ENCODE results near the gene ZNF282. TPM values are rescaled to one million over a fixed set of nuclear protein-coding genes. Genes with fewer than 3 reads are reported as not detected.

The ZNF282 gene
- total and polyA plus RNA-seq, 3 experiments from 2014 or later = 1.5 to 36.6 (median 35.8) TPM

DNA sequence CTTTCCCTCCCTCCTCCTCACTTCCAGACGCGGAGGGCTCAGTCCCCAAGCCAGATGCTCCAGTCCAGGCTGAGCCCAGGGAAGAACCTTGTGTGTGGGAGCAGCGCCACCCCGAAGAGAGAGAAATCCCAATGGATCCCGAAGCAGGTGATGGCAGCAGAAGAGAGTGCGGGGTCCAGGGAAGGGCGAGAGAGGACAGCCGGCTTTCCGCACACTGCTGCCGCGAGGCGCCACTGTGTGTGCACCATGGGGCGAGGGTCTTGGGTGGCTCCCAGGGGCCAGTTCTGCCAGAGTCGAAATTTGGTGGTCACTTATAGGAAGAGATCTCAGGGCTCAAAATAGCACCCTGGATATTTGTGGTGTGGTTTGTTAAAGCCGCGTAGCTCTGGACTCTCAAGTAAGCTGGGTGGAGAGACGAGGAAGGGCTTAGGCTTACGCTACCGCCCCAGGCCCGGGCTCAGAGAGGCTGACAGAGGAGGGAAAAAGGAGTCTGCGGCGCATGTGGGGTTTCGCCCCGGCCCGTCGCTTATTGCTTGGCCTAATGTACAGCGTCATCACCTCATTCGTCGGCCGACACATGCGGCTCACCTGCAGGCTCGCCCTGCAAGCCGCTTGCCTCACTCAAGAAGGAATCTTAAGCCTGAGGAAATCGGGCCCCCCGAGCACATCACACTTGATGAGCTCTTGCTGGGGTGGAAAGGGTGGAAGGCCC, 12.1 kb downstream of the ZNF282 start:
- no peaks in the 10 kb centered on the region for H3K27me3 ChIP-seq (ENCODE audit: insufficient read depth, low read length, poor library complexity, severe bottlenecking)
- H3K27ac ChIP-seq (ENCODE audit: low read depth, low read length) = no peak overlapping the region
- peaks cover 9 to 33% (median 12%) of the 10 kb centered on the region in 3 donors for H3K4me1 Mint-ChIP-seq
- DNase-seq = no peak
- POLR2A ChIA-PET = no interaction called here
- no peaks in the 10 kb centered on the region for H3K4me1 ChIP-seq (ENCODE audit: insufficient read depth, low read length)
- no peak overlapping the region for H3K4me3 Mint-ChIP-seq
- H3K4me3 ChIP-seq (ENCODE audit: low read length) = no peak overlapping the region
- CTCF ChIA-PET = interaction anchor here (1.0 kb wide), 1 partner anchor 12 kb away, joined by 4 read pairs; the partner anchor contains the start of gene ZNF282
- H3K36me3 Mint-ChIP-seq = peaks cover 0 to 84% (median 25%) of the 10 kb centered on the region in 3 donors
- no peaks in the 10 kb centered on the region for H3K9me3 Mint-ChIP-seq
- H3K27me3 Mint-ChIP-seq = no peaks in the 10 kb centered on the region
- H3K36me3 ChIP-seq (ENCODE audit: insufficient read depth, low read length) = peaks cover 45% of the 10 kb centered on the region
- no peaks in the 10 kb centered on the region for H3K9me3 ChIP-seq (ENCODE audit: low read length)
- H3K27ac Mint-ChIP-seq = peak overlapping the region in 2 of 8 donors; percentile 42 to 90

DNA sequence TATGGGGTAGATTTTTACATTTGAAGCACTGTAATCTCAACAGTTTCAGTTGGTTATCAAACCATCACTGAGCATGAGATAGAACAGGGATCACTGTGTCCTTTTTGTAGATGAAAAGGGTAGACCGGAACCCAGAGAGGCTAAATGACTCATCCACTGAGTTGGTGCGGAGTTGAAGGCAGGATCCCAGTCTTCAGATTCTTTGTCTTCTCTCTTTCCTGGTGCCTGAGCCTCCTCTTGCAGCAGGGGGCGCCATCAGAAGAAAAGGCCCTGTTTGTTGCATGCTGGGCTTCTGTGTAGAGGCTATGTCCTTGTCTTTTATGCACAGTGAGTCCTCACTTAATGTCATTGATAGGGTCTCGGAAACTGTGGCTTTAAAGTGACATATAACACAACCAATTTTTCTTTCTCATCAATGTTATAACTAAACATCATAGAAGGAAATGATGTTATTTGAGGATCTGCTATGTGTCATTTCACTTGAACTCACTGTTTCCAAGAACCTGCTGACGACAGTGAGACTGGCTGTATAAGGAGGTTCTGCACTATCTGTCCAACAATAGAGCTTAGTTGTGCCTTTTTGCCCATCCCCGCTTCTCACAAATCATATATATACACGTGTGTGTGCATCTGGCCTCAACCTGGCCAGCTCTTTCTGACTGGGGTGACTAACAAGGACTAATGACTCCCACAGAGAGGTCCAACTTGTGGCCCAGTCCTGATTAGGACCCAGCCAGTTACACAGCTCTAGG, 14.3 kb downstream of the ZNF282 start:
- POLR2A ChIA-PET = no interaction called here
- no peaks in the 10 kb centered on the region for H3K4me1 ChIP-seq (ENCODE audit: insufficient read depth, low read length)
- H3K9me3 ChIP-seq (ENCODE audit: low read length) = no peaks in the 10 kb centered on the region
- peaks cover 7 to 13% (median 7%) of the 10 kb centered on the region in 3 donors for H3K4me1 Mint-ChIP-seq
- peak overlapping the region in 6 of 8 donors; percentile 6 to 87 (median 71) for H3K27ac Mint-ChIP-seq
- H3K36me3 ChIP-seq (ENCODE audit: insufficient read depth, low read length) = peaks cover 50% of the 10 kb centered on the region
- no peaks in the 10 kb centered on the region for H3K27me3 ChIP-seq (ENCODE audit: insufficient read depth, low read length, poor library complexity, severe bottlenecking)
- H3K27ac ChIP-seq (ENCODE audit: low read depth, low read length) = no peak overlapping the region
- H3K4me3 Mint-ChIP-seq = no peak overlapping the region
- H3K9me3 Mint-ChIP-seq = no peaks in the 10 kb centered on the region
- H3K4me3 ChIP-seq (ENCODE audit: low read length) = no peak overlapping the region
- peak; percentile 24 to 65 (median 35) for DNase-seq
- H3K27me3 Mint-ChIP-seq = no peaks in the 10 kb centered on the region
- CTCF ChIA-PET = no interaction called here
- peaks cover 0 to 85% (median 18%) of the 10 kb centered on the region in 3 donors for H3K36me3 Mint-ChIP-seq

DNA sequence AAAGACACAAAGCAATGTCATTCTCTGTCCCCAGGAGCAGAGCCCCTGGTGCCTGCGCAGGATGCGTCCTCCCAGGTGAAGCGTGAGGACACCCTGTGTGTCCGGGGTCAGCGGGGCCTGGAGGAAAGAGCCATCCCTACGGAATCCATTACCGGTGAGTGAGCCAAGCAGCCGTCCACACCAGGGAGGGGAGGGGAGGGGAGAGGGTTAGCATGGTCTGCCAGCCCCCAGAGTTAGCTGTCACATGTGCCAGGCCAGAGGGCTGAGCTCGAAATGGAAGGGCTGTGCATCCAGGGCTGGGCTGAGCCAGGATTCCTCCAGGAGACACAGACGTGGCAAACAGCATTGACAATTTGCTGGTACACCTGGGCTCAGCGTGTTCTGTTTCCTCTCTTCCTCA, 15.2 kb downstream of the ZNF282 start:
- H3K27ac Mint-ChIP-seq = no peak overlapping the region
- no peaks in the 10 kb centered on the region for H3K9me3 Mint-ChIP-seq
- no peak overlapping the region for H3K4me3 Mint-ChIP-seq
- Histone ChIP-seq H3K4me1 (ENCODE audit: insufficient read depth, low read length) (no peaks in the 10 kb centered on the region), H3K36me3 (ENCODE audit: insufficient read depth, low read length) (peaks cover 55% of the 10 kb centered on the region), H3K27me3 (ENCODE audit: insufficient read depth, low read length, poor library complexity, severe bottlenecking) (no peaks in the 10 kb centered on the region), H3K9me3 (ENCODE audit: low read length) (no peaks in the 10 kb centered on the region), H3K27ac (ENCODE audit: low read depth, low read length) (no peak overlapping the region), H3K4me3 (ENCODE audit: low read length) (no peak overlapping the region)
- ChIA-PET CTCF (no interaction called here), POLR2A (no interaction called here)
- H3K27me3 Mint-ChIP-seq = no peaks in the 10 kb centered on the region
- H3K36me3 Mint-ChIP-seq = peaks cover 0 to 89% (median 18%) of the 10 kb centered on the region in 3 donors
- peaks cover 7 to 12% (median 7%) of the 10 kb centered on the region in 3 donors for H3K4me1 Mint-ChIP-seq
- no peak for DNase-seq

- peaks cover 38% of the 10 kb centered on the region for H3K36me3 ChIP-seq (ENCODE audit: insufficient read depth, low read length)
- Mint-ChIP-seq H3K9me3 (no peaks in the 10 kb centered on the region), H3K27me3 (no peaks in the 10 kb centered on the region), H3K4me3 (no peak overlapping the region), H3K4me1 (peaks cover 5 to 8% (median 6%) of the 10 kb centered on the region in 3 donors), H3K27ac (peak overlapping the region in 1 of 8 donors; percentile 63), H3K36me3 (peaks cover 2 to 95% (median 19%) of the 10 kb centered on the region in 3 donors)
- no peak overlapping the region for H3K4me3 ChIP-seq (ENCODE audit: low read length)
- H3K27ac ChIP-seq (ENCODE audit: low read depth, low read length) = no peak overlapping the region
- no peak for DNase-seq
- ChIA-PET CTCF (no interaction called here), POLR2A (no interaction called here)
- H3K9me3 ChIP-seq (ENCODE audit: low read length) = no peaks in the 10 kb centered on the region
- H3K4me1 ChIP-seq (ENCODE audit: insufficient read depth, low read length) = no peaks in the 10 kb centered on the region
- no peaks in the 10 kb centered on the region for H3K27me3 ChIP-seq (ENCODE audit: insufficient read depth, low read length, poor library complexity, severe bottlenecking)
These were observed 18.8 kb downstream of the ZNF282 start for GRCh38 chr7:149214020-149214720.

DNA sequence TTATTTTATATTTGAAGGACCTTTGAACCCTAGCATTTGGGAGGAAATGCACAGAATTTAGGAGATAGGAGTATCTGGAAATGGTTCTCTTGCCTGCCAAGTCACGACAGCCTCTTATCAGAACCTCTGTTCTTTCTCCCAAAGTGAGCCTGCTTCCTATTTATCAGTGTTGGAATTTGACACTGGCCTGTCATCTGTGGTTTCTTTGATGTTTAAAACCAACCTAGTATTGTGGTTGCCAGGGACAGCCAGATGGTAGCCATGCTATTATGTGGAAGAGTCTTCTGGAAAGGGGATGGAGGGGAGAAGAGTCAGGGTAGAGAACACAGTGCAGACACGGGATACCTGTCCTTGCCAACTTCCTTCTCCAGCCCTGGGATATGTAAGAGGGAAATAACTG, 21.1 kb downstream of the ZNF282 start:
- no peak for DNase-seq
- H3K4me3 ChIP-seq (ENCODE audit: low read length) = no peak overlapping the region
- H3K9me3 Mint-ChIP-seq = no peaks in the 10 kb centered on the region
- no peaks in the 10 kb centered on the region for H3K4me1 Mint-ChIP-seq
- no peaks in the 10 kb centered on the region for H3K27me3 Mint-ChIP-seq
- CTCF ChIA-PET = no interaction called here
- POLR2A ChIA-PET = no interaction called here
- H3K36me3 ChIP-seq (ENCODE audit: insufficient read depth, low read length) = peaks cover 31% of the 10 kb centered on the region
- H3K27me3 ChIP-seq (ENCODE audit: insufficient read depth, low read length, poor library complexity, severe bottlenecking) = no peaks in the 10 kb centered on the region
- no peaks in the 10 kb centered on the region for H3K9me3 ChIP-seq (ENCODE audit: low read length)
- no peaks in the 10 kb centered on the region for H3K4me1 ChIP-seq (ENCODE audit: insufficient read depth, low read length)
- H3K4me3 Mint-ChIP-seq = no peak overlapping the region
- peak overlapping the region in 1 of 8 donors; percentile 55 for H3K27ac Mint-ChIP-seq
- no peak overlapping the region for H3K27ac ChIP-seq (ENCODE audit: low read depth, low read length)
- peaks cover 14 to 91% (median 20%) of the 10 kb centered on the region in 3 donors for H3K36me3 Mint-ChIP-seq

DNA sequence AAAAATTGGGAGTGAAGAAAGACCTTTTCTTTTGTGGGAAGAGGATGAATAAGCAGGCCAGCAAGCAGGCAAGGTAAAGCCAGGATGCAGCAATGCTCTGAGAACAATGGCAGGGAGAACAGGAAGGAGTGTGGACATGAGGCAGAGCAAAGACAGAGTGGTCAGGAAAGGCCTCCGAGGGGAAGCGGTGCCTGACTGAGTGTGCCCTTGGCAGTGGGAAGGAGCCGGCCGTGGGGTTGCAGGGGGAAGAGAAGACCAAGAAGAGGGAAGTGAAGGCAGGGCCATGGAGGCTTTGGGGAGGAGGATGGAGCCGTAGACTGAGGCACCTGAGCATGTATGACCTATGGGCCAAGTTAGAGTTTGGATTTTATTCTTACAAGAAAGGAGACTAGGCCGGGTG, 22.2 kb downstream of the ZNF282 start:
- Mint-ChIP-seq H3K36me3 (peaks cover 14 to 90% (median 18%) of the 10 kb centered on the region in 3 donors), H3K9me3 (no peaks in the 10 kb centered on the region), H3K27ac (peak overlapping the region in 1 of 8 donors; percentile 25), H3K27me3 (no peaks in the 10 kb centered on the region), H3K4me3 (no peak overlapping the region), H3K4me1 (no peaks in the 10 kb centered on the region)
- no peaks in the 10 kb centered on the region for H3K27me3 ChIP-seq (ENCODE audit: insufficient read depth, low read length, poor library complexity, severe bottlenecking)
- H3K9me3 ChIP-seq (ENCODE audit: low read length) = no peaks in the 10 kb centered on the region
- DNase-seq = no peak
- ChIA-PET POLR2A (no interaction called here), CTCF (no interaction called here)
- H3K27ac ChIP-seq (ENCODE audit: low read depth, low read length) = no peak overlapping the region
- no peaks in the 10 kb centered on the region for H3K4me1 ChIP-seq (ENCODE audit: insufficient read depth, low read length)
- H3K36me3 ChIP-seq (ENCODE audit: insufficient read depth, low read length) = peaks cover 29% of the 10 kb centered on the region
- no peak overlapping the region for H3K4me3 ChIP-seq (ENCODE audit: low read length)

DNA sequence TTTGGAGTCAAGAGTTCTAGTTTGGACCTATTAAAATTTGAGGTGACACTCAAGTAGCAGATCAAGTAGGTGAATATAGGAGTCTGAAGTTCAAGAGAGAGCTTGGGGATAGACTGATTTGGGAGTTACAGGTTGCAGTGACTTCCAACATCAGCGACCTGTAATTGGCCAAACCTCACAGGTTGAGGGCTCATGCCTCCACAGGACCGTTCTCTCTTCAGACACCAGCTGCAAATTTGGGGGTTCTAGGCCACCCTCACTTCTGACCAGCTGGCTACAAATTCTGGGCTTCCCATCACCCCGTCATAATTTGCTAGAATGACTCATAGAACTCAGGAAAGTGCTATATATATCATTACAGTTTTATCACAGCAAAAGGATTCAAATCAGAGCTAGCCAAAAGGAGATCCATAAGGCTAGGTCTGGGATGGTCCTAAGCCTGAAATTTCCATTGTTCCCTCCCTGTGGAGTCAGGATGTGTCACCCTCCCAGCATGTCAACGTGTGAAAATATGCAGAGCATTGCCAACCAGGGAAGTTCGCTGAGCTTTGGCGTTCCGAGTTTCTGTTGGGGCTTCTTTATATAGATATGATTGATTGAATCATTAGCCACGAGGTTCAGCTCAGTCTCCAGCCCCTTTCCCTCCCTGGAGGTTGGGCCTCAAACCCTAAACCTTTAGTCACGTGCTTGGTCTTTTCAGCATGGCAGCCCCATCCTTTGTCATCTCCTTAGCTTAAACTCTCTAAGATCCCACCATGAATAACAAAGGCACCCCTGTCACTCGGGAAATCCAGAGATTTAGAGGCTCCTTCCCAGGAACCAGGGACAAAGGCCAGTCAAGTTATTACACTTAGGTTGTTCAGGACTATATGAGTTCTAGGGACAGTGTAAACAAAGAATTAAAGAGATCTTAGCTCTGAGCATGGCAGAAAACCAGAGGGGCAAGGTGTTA, 23.4 kb downstream of the ZNF282 start:
- CTCF ChIA-PET = no interaction called here
- POLR2A ChIA-PET = no interaction called here
- Histone ChIP-seq H3K9me3 (ENCODE audit: low read length) (no peaks in the 10 kb centered on the region), H3K4me3 (ENCODE audit: low read length) (no peak overlapping the region), H3K27me3 (ENCODE audit: insufficient read depth, low read length, poor library complexity, severe bottlenecking) (no peaks in the 10 kb centered on the region), H3K27ac (ENCODE audit: low read depth, low read length) (no peak overlapping the region), H3K4me1 (ENCODE audit: insufficient read depth, low read length) (no peaks in the 10 kb centered on the region), H3K36me3 (ENCODE audit: insufficient read depth, low read length) (peaks cover 19% of the 10 kb centered on the region)
- no peaks in the 10 kb centered on the region for H3K4me1 Mint-ChIP-seq
- peak overlapping the region in 4 of 8 donors; percentile 12 to 82 (median 49) for H3K27ac Mint-ChIP-seq
- no peak overlapping the region for H3K4me3 Mint-ChIP-seq
- no peaks in the 10 kb centered on the region for H3K9me3 Mint-ChIP-seq
- no peak for DNase-seq
- no peaks in the 10 kb centered on the region for H3K27me3 Mint-ChIP-seq
- H3K36me3 Mint-ChIP-seq = peaks cover 14 to 83% (median 18%) of the 10 kb centered on the region in 3 donors

Measured in CD8-positive, alpha-beta memory T cell (primary cell).